Liver (tissue), 9 donors: ENCODE data around the gene ZNF710. TPM values are rescaled to one million over a fixed set of nuclear protein-coding genes. Genes with fewer than 3 reads are reported as not detected.

Source experiments
- DNase-seq: peaks from one replicate; pipeline ENCODE4 v3.0.0-alpha.2; 2017; ENCODE audit warnings: low spot score
- H3K27ac ChIP-seq, 2 donors: one replicate each; pipeline ENCODE4 v1.7.0; 2013; ENCODE audit warnings: inconsistent platforms in 2 of 2, low read length in 2 of 2, control low read depth in 1 of 2, low read depth in 1 of 2, mild to moderate bottlenecking in 1 of 2
- H3K27me3 ChIP-seq, 4 donors: one replicate each; pipeline versions ENCODE4 v1.6.1 to v1.7.0; 2013; ENCODE audit warnings: low read length in 3 of 4, inconsistent platforms in 1 of 4, mild to moderate bottlenecking in 1 of 4, moderate library complexity in 1 of 4; ENCODE audit not compliant: control insufficient read depth in 4 of 4, insufficient read depth in 4 of 4
- H3K36me3 ChIP-seq, 4 donors: one replicate each; pipeline versions ENCODE4 v1.6.1 to v1.7.0; 2013; ENCODE audit warnings: low read length in 3 of 4, mild to moderate bottlenecking in 3 of 4, low read depth in 1 of 4, moderate library complexity in 1 of 4; ENCODE audit not compliant: control insufficient read depth in 4 of 4, insufficient read depth in 3 of 4
- H3K4me1 ChIP-seq, 4 donors: one replicate each; pipeline versions ENCODE4 v1.6.1 to v1.7.0; 2013; ENCODE audit warnings: low read length in 3 of 4, mild to moderate bottlenecking in 3 of 4, moderate library complexity in 1 of 4; ENCODE audit not compliant: control insufficient read depth in 4 of 4, insufficient read depth in 4 of 4
- H3K4me3 ChIP-seq, 3 donors: one replicate each; pipeline versions ENCODE4 v1.6.1 to v1.7.0; 2013; ENCODE audit warnings: low read length in 3 of 3, control low read depth in 1 of 3, low read depth in 1 of 3, mild to moderate bottlenecking in 1 of 3
- H3K9ac ChIP-seq, 2 donors: one replicate each; pipeline ENCODE4 v1.7.0; 2013; ENCODE audit warnings: low read length in 2 of 2, mild to moderate bottlenecking in 2 of 2, moderate library complexity in 2 of 2, control low read depth in 1 of 2, low read depth in 1 of 2
- H3K9me3 ChIP-seq, 4 donors: one replicate each; pipeline versions ENCODE4 v1.6.1 to v1.7.0; 2013; ENCODE audit warnings: low read length in 3 of 4; ENCODE audit not compliant: control insufficient read depth in 4 of 4
- ATF3 ChIP-seq: IDR thresholded peaks from 2 replicates; pipeline ENCODE4 v1.6.1; 2016; ENCODE audit warnings: antibody characterized with exemption
- CTCF ChIP-seq: fragments of 150-350 bp; IDR thresholded peaks from 2 replicates; pipeline ENCODE4 v1.5.1; 2017; ENCODE audit warnings: improper control_type of control experiment, low read depth, low read length; ENCODE audit not compliant: missing input control
- EGR1 ChIP-seq, 2 donors: IDR thresholded peaks; 2 replicates each; pipeline ENCODE4 v1.6.1; 2016 to 2018; ENCODE audit warnings: antibody characterized with exemption in 2 of 2, low read depth in 2 of 2
- FOXA1 ChIP-seq: IDR thresholded peaks from 2 replicates; pipeline ENCODE4 v1.6.1; 2016; ENCODE audit warnings: antibody characterized with exemption
- FOXA2 ChIP-seq: IDR thresholded peaks from 2 replicates; pipeline ENCODE4 v1.6.1; 2016; ENCODE audit warnings: antibody characterized with exemption
- HNF4A ChIP-seq, 2 donors: conservative IDR thresholded peaks; 2 replicates each; pipeline ENCODE4 v1.6.1; 2016; ENCODE audit warnings: antibody characterized with exemption in 2 of 2, mild to moderate bottlenecking in 2 of 2
- HNF4G ChIP-seq: IDR thresholded peaks from 2 replicates; pipeline ENCODE4 v1.6.1; 2016; ENCODE audit warnings: antibody characterized with exemption
- JUND ChIP-seq, 2 donors: IDR thresholded peaks; 2 replicates each; pipeline ENCODE4 v1.6.1; 2016; ENCODE audit warnings: antibody characterized with exemption in 2 of 2
- MAX ChIP-seq: IDR thresholded peaks from 2 replicates; pipeline ENCODE4 v1.6.1; 2016; ENCODE audit warnings: antibody characterized with exemption
- NR2F2 ChIP-seq: IDR thresholded peaks from 2 replicates; pipeline ENCODE4 v1.6.1; 2016; ENCODE audit warnings: antibody characterized with exemption
- RAD21 ChIP-seq, 2 donors: IDR thresholded peaks; 2 replicates each; pipeline ENCODE4 v1.6.1; 2016; ENCODE audit warnings: antibody characterized with exemption in 2 of 2, mild to moderate bottlenecking in 2 of 2
- REST ChIP-seq: IDR thresholded peaks from 2 replicates; pipeline ENCODE4 v1.6.1; 2016; ENCODE audit warnings: antibody characterized with exemption, mild to moderate bottlenecking
- RXRA ChIP-seq, 2 donors: IDR thresholded peaks; 2 replicates each; pipeline ENCODE4 v1.6.1; 2017 to 2018; ENCODE audit warnings: antibody characterized with exemption in 2 of 2, mild to moderate bottlenecking in 1 of 2
- SP1 ChIP-seq: IDR thresholded peaks from 2 replicates; pipeline ENCODE4 v1.6.1; 2018; ENCODE audit warnings: antibody characterized with exemption, mild to moderate bottlenecking
- TAF1 ChIP-seq: conservative IDR thresholded peaks from 2 replicates; pipeline ENCODE4 v1.6.1; 2016; ENCODE audit warnings: antibody characterized with exemption, mild to moderate bottlenecking
- YY1 ChIP-seq: IDR thresholded peaks from 2 replicates; pipeline ENCODE4 v1.6.1; 2016; ENCODE audit warnings: antibody characterized with exemption, mild to moderate bottlenecking
- WGBS: extraction: QIAGEN DNeasy Blood & Tissue Kit; methylation state at CpG from one replicate; pipeline ENCODE4 v1.1.7; 2013; 5-methylcytosine and 5-hydroxymethylcytosine counted together
- polyA plus RNA-seq, 2 donors: library from polyadenylated mRNA; stranded (reverse) in 1 of 2; unstranded in 1 of 2; fragments of 200-250 nt in 1 of 2; fragments of >200 nt in 1 of 2; fragmentation: Nextera tagmentation in 1 of 2; extraction: Ambion mirVana in 1 of 2; gene quantifications; one replicate each; pipeline versions ENCODE4 v1.2.1 to v1.2.3, GENCODE V29; 2013 to 2015
- total RNA-seq, 2 donors: library from RNA; depleted of rRNA; stranded (reverse); fragments of >200 nt; gene quantifications; one replicate each; pipeline ENCODE4 v1.2.3, GENCODE V29; 2014
- donor health status: healthy.
- donor health status: healthy.
- donor health status: healthy.
- donor health status: healthy.
- donor health status: healthy.

ZNF710 gene
- total and polyA plus RNA-seq, 4 donors, result 1.9 to 15.3 (median 5.4) TPM

- no peak for TF ChIP-seq CTCF
These were observed 64.0 kb downstream of the ZNF710 start (continued) for GRCh38 chr15:90064911-90065681.

- WGBS, result 87% methylated on average over 7 of the region's 7 CpGs
- Histone ChIP-seq H3K4me1 (peaks cover 3 to 14% (median 4%) of the 10 kb centered on the region in 4 donors), H3K4me3 (no peak overlapping the region), H3K27me3 (no peaks in the 10 kb centered on the region), H3K9me3 (no peaks in the 10 kb centered on the region), H3K36me3 (peaks cover 0 to 5% (median under 1%) of the 10 kb centered on the region in 4 donors), H3K9ac (no peak overlapping the region), H3K27ac (peak overlapping the region in 1 of 2 donors; percentile 79)
- TF ChIP-seq YY1 (no peak), JUND (IDR thresholded peaks at IDR 0.05) (no peak), REST (no peak), MAX (no peak), RAD21 (IDR thresholded peaks at IDR 0.05) (no peak), NR2F2 (no peak), RXRA (IDR thresholded peaks at IDR 0.05) (no peak), ATF3 (no peak), TAF1 (no peak), EGR1 (IDR thresholded peaks at IDR 0.05; ENCODE audit: low read depth in 2 of 2) (no peak), HNF4A (conservative IDR thresholded peaks at IDR 0.05) (no peak), SP1 (no peak), FOXA2 (no peak), FOXA1 (no peak), CTCF (no peak), HNF4G (no peak)
- DNase-seq, result no peak
These were observed 64.5 kb downstream of the ZNF710 start for GRCh38 chr15:90065682-90066049.
